ENCODE measurements around the gene CSTPP1. TPM values are rescaled to one million over a fixed set of nuclear protein-coding genes. Genes with fewer than 3 reads are reported as not detected.

CSTPP1 gene
- total RNA-seq, 1 donor from 2014 or later = 30.0 TPM

- no peak overlapping the region for H3K27ac Mint-ChIP-seq (ENCODE audit: unreplicated experiment)
- no peak for TF ChIP-seq CTCF (IDR thresholded peaks at IDR 0.05; ENCODE audit: unreplicated experiment)
- no peak overlapping the region for H3K4me3 Mint-ChIP-seq (ENCODE audit: unreplicated experiment)
- no peaks in the 10 kb centered on the region for H3K9me3 Mint-ChIP-seq (ENCODE audit: unreplicated experiment)
- peaks cover 4% of the 10 kb centered on the region for H3K27me3 Mint-ChIP-seq (ENCODE audit: unreplicated experiment)
- no peak for DNase-seq (ENCODE audit: low spot score)
- H3K36me3 Mint-ChIP-seq (ENCODE audit: low read depth, unreplicated experiment) = peaks cover 21% of the 10 kb centered on the region
- H3K4me1 Mint-ChIP-seq (ENCODE audit: unreplicated experiment) = peaks cover 4% of the 10 kb centered on the region
Measured at GRCh38 chr11:46890665-46891064, 45.9 kb upstream of the CSTPP1 start.

GRCh38 chr11:46892109-46892508, 44.5 kb upstream of the CSTPP1 start:
- no peak for DNase-seq (ENCODE audit: low spot score)
- Mint-ChIP-seq H3K27ac (ENCODE audit: unreplicated experiment) (no peak overlapping the region), H3K4me3 (ENCODE audit: unreplicated experiment) (no peak overlapping the region)

GRCh38 chr11:46892838-46893237, 43.7 kb upstream of the CSTPP1 start:
- peaks cover 16% of the 10 kb centered on the region for H3K36me3 Mint-ChIP-seq (ENCODE audit: low read depth, unreplicated experiment)
- H3K4me3 Mint-ChIP-seq (ENCODE audit: unreplicated experiment) = no peak overlapping the region
- no peaks in the 10 kb centered on the region for H3K9me3 Mint-ChIP-seq (ENCODE audit: unreplicated experiment)

More at GRCh38 chr11:46892109-46892508, 44.5 kb upstream of the CSTPP1 start:
- H3K4me1 Mint-ChIP-seq (ENCODE audit: unreplicated experiment) = peaks cover under 1% of the 10 kb centered on the region
- H3K9me3 Mint-ChIP-seq (ENCODE audit: unreplicated experiment) = no peaks in the 10 kb centered on the region
- H3K36me3 Mint-ChIP-seq (ENCODE audit: low read depth, unreplicated experiment) = peaks cover 16% of the 10 kb centered on the region
- peaks cover 1% of the 10 kb centered on the region for H3K27me3 Mint-ChIP-seq (ENCODE audit: unreplicated experiment)
- TF ChIP-seq CTCF (IDR thresholded peaks at IDR 0.05; ENCODE audit: unreplicated experiment) = no peak

DNA sequence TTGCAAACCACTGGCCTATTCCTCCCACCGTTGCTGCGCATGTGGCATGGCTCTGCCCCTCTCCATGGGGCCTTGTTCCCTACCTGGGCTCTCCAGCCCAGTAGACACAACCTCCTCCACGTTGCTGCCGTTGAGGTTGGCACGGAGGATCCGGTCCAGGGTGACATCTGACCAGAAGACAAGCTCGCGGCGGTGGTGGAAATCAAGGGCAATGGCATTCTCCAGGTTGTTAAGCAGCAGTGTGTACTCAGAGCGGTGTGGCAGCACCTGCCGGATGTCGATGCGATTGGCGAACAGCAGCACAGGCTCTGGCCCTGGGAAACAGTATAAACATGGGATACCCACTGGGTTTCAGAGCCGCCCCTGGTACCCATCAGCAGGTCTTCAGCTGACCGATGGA, 42.1 kb upstream of the CSTPP1 start:
- Mint-ChIP-seq H3K9me3 (ENCODE audit: unreplicated experiment) (no peaks in the 10 kb centered on the region), H3K36me3 (ENCODE audit: low read depth, unreplicated experiment) (peaks cover 16% of the 10 kb centered on the region), H3K4me3 (ENCODE audit: unreplicated experiment) (no peak overlapping the region), H3K27ac (ENCODE audit: unreplicated experiment) (no peak overlapping the region), H3K27me3 (ENCODE audit: unreplicated experiment) (peaks cover 4% of the 10 kb centered on the region), H3K4me1 (ENCODE audit: unreplicated experiment) (no peaks in the 10 kb centered on the region)
- no peak for TF ChIP-seq CTCF (IDR thresholded peaks at IDR 0.05; ENCODE audit: unreplicated experiment)
- no peak for DNase-seq (ENCODE audit: low spot score)

More at GRCh38 chr11:46892838-46893237, 43.7 kb upstream of the CSTPP1 start:
- no peak for TF ChIP-seq CTCF (IDR thresholded peaks at IDR 0.05; ENCODE audit: unreplicated experiment)
- H3K27me3 Mint-ChIP-seq (ENCODE audit: unreplicated experiment) = peaks cover 1% of the 10 kb centered on the region
- no peaks in the 10 kb centered on the region for H3K4me1 Mint-ChIP-seq (ENCODE audit: unreplicated experiment)
- no peak for DNase-seq (ENCODE audit: low spot score)
- no peak overlapping the region for H3K27ac Mint-ChIP-seq (ENCODE audit: unreplicated experiment)

- peaks cover 16% of the 10 kb centered on the region for H3K36me3 Mint-ChIP-seq (ENCODE audit: low read depth, unreplicated experiment)
- peaks cover under 1% of the 10 kb centered on the region for H3K4me1 Mint-ChIP-seq (ENCODE audit: unreplicated experiment)
- peaks cover 4% of the 10 kb centered on the region for H3K27me3 Mint-ChIP-seq (ENCODE audit: unreplicated experiment)
Measured at GRCh38 chr11:46894961-46895360, 41.6 kb upstream of the CSTPP1 start.

More at GRCh38 chr11:46894961-46895360, 41.6 kb upstream of the CSTPP1 start:
- H3K4me3 Mint-ChIP-seq (ENCODE audit: unreplicated experiment) = no peak overlapping the region
- H3K27ac Mint-ChIP-seq (ENCODE audit: unreplicated experiment) = no peak overlapping the region
- H3K9me3 Mint-ChIP-seq (ENCODE audit: unreplicated experiment) = no peaks in the 10 kb centered on the region
- no peak for TF ChIP-seq CTCF (IDR thresholded peaks at IDR 0.05; ENCODE audit: unreplicated experiment)
- no peak for DNase-seq (ENCODE audit: low spot score)

Measured in endothelial cell (in vitro differentiated cells).